ENCODE data around the gene ZNHIT2. TPM values are rescaled to one million over a fixed set of nuclear protein-coding genes. Genes with fewer than 3 reads are reported as not detected.

ZNHIT2 gene
- total and polyA plus RNA-seq, 2 of the 8 experiments (the other 6 are each of a cell fraction or from before 2014, with no cell fraction given): 13.0 to 16.1 TPM

DNA sequence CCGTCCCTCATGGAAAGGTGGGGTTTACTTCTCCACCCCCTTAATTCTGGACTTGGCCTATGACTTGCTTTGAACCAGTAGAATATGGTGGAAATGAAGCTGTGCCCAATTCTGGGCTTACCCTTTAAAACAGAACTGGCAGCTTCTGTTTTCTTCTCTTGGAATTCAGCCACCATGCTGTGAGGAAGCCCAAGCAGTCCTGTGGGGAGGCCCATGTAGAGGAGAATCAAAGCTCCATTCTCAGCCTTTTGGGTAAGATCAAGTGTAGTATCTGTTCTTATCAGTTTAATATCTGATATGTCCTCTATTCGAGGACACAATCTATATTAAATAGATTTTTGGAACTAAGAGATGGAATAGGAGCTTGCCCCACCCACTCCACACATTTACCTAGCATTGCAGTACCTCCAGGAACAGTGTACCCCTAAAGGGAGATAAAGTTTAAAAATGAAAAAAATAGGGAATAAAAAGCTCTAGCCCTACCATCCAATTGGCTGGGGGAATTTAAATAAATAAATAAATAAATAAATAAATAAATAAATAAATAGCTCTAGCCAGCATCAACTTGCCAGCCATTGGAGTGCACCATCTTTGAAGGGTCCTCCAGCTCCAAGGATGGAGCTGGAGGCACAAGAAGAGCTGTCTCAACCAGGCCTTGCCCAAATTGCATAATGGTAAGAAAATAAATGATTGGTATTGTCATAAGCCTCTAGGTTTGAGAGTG, 30.0 kb upstream of the ZNHIT2 start (continued):
- TF ChIP-seq FOSL1 (IDR thresholded peaks at IDR 0.05; ENCODE audit: insufficient read depth, low read depth, low read length): no peak
- TF ChIP-seq POU5F1 (IDR thresholded peaks at IDR 0.05; ENCODE audit: low read depth, low read length): no peak
- TF ChIP-seq BACH1 (IDR thresholded peaks at IDR 0.05; ENCODE audit: low read length): no peak
- no peak for TF ChIP-seq CBX8 (IDR thresholded peaks at IDR 0.05; ENCODE audit: borderline replicate concordance, low read depth, low read length)
- TF ChIP-seq NANOG (IDR thresholded peaks at IDR 0.05; ENCODE audit: insufficient read depth, low read depth, low read length, poor library complexity, severe bottlenecking): no peak
- no peak for TF ChIP-seq SIRT6 (IDR thresholded peaks at IDR 0.05; ENCODE audit: low read length)
- TF ChIP-seq KDM1A (IDR thresholded peaks at IDR 0.05; ENCODE audit: borderline replicate concordance, low read length): no peak
